GM04503 (cell line): ENCODE data around the gene GAPT.

Experiments
- DNase-seq: peaks from one replicate; pipeline ENCODE4 v3.0.0-alpha.2; 2012; ENCODE audit warnings: low read depth

The GAPT gene

GRCh38 chr5:58462154-58462553 is 29.1 kb upstream of the GAPT start:
- DNase-seq: no peak

GRCh38 chr5:58462623-58463230 is 28.5 kb upstream of the GAPT start:
- no peak for DNase-seq

- no peak for DNase-seq
These were observed 24.3 kb upstream of the GAPT start for GRCh38 chr5:58466939-58467338.

GRCh38 chr5:58469896-58470295 is 21.3 kb upstream of the GAPT start:
- no peak for DNase-seq

- no peak for DNase-seq
These were observed 15.8 kb upstream of the GAPT start for GRCh38 chr5:58475404-58475803.

- no peak for DNase-seq
These were observed 13.4 kb upstream of the GAPT start for GRCh38 chr5:58477760-58478376.

- no peak for DNase-seq
These were observed 10.1 kb upstream of the GAPT start for GRCh38 chr5:58481066-58481676.

- no peak for DNase-seq
These were observed 9.4 kb upstream of the GAPT start for GRCh38 chr5:58481828-58482227.

- no peak for DNase-seq
These were observed 8.7 kb upstream of the GAPT start for GRCh38 chr5:58482536-58482935.

- DNase-seq: no peak
These were observed 6.7 kb upstream of the GAPT start for GRCh38 chr5:58484505-58484904.

- no peak for DNase-seq
These were observed 4.9 kb upstream of the GAPT start for GRCh38 chr5:58486290-58486689.

- no peak for DNase-seq
These were observed 709 bp upstream of the GAPT start for GRCh38 chr5:58490402-58491050.

GRCh38 chr5:58493141-58493540 is 1.9 kb downstream of the GAPT start:
- no peak for DNase-seq

GRCh38 chr5:58496488-58496887 is 5.3 kb downstream of the GAPT start:
- DNase-seq: no peak

- DNase-seq: no peak
These were observed 6.2 kb downstream of the GAPT start for GRCh38 chr5:58497386-58497785.

- no peak for DNase-seq
These were observed 6.7 kb downstream of the GAPT start for GRCh38 chr5:58497921-58498320.

GRCh38 chr5:58498340-58498942 is 7.2 kb downstream of the GAPT start:
- no peak for DNase-seq

- DNase-seq: no peak
These were observed 8.0 kb downstream of the GAPT start for GRCh38 chr5:58499231-58499630.

- no peak for DNase-seq
These were observed 8.7 kb downstream of the GAPT start for GRCh38 chr5:58499941-58500340.

GRCh38 chr5:58501778-58502417 is 10.7 kb downstream of the GAPT start:
- no peak for DNase-seq

GRCh38 chr5:58503390-58504046 is 12.3 kb downstream of the GAPT start:
- DNase-seq: no peak

- no peak for DNase-seq
These were observed 13.5 kb downstream of the GAPT start for GRCh38 chr5:58504766-58505165.
